ENCODE data around the gene ANOS1.

The ANOS1 gene

DNA sequence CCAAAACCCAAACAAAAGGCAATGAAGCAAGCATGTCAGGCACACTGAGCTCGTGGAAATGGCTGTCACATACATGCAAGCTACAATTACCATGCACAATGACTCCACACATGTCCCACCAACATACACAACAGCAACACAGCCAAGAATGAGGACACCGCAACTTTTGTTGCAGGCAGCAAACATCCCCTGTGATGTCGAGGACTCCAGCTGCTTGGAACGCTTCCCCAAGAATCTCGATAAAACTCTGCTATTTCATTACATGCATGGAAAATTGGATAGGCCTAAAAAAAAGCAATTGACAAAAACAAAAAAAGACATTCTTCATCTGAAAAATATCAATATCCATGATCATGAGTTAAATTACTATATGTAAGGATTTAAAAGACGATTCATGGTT lies 11.8 kb downstream of the ANOS1 start:
- ChIA-PET CTCF (no interaction called here), POLR2A (ENCODE audit: low non-redundant PET) (no interaction called here)
- DNase-seq (ENCODE audit: low spot score): no peak
- TF ChIP-seq, protein P1, sequence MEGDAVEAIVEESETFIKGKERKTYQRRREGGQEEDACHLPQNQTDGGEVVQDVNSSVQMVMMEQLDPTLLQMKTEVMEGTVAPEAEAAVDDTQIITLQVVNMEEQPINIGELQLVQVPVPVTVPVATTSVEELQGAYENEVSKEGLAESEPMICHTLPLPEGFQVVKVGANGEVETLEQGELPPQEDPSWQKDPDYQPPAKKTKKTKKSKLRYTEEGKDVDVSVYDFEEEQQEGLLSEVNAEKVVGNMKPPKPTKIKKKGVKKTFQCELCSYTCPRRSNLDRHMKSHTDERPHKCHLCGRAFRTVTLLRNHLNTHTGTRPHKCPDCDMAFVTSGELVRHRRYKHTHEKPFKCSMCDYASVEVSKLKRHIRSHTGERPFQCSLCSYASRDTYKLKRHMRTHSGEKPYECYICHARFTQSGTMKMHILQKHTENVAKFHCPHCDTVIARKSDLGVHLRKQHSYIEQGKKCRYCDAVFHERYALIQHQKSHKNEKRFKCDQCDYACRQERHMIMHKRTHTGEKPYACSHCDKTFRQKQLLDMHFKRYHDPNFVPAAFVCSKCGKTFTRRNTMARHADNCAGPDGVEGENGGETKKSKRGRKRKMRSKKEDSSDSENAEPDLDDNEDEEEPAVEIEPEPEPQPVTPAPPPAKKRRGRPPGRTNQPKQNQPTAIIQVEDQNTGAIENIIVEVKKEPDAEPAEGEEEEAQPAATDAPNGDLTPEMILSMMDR (conservative IDR thresholded peaks at IDR 0.05; ENCODE audit: low read depth): no peak
- H3K27ac ChIP-seq: no peak overlapping the region

DNA sequence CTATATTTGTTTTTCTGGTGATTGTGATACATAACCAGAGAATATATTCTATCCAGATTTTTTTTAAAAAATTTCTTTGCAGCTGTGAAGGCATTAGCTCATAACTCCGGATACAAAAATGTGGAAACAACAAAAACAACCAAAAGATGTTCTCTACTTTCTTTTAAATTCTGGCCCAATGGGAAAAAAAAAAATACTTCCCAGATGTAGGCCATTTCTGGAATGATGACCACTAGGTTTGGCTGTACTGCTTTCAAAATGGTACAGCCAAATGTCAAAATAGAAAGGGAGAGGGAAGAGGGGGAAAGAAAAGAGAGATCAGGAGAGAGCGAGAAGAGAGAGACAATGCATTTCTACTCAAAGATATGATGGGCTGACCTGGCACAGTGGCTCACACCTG lies 14.6 kb downstream of the ANOS1 start:
- POLR2A ChIA-PET (ENCODE audit: low non-redundant PET): interaction anchor here (0.6 kb wide), 1 partner anchor 273 kb away, joined by 4 read pairs; no protein-coding TSS in a partner anchor
- TF ChIP-seq, protein P1 (conservative IDR thresholded peaks at IDR 0.05; ENCODE audit: low read depth): no peak
- no peak overlapping the region for H3K27ac ChIP-seq
- CTCF ChIA-PET: interaction anchor here (0.7 kb wide), 1 partner anchor 16 kb away, joined by 6 read pairs; no protein-coding TSS in a partner anchor
- DNase-seq (ENCODE audit: low spot score): no peak

DNA sequence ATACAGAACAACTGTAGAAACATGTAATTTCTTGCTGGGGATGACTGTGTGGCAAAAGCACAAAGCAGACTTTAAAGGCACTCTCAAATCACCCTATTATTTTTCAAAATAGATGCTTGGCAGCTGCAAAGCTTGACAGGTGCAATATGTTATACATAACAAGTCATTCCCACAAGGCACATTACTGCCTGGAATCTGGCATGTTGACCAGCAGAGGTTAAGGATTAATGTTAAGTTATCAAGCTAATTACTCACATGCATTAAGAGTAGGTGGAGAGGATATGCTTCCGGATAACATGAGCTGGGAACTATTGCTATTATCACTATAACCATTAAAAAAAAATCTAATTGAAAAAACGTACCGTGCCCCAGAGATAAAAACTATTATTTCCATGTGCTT lies 17.8 kb downstream of the ANOS1 start:
- TF ChIP-seq, protein P1 (conservative IDR thresholded peaks at IDR 0.05; ENCODE audit: low read depth): no peak
- DNase-seq (ENCODE audit: low spot score): no peak
- CTCF ChIA-PET: interaction anchor here (0.7 kb wide), 1 partner anchor 11 kb away, joined by 4 read pairs; no protein-coding TSS in a partner anchor
- POLR2A ChIA-PET (ENCODE audit: low non-redundant PET): no interaction called here
- no peak overlapping the region for H3K27ac ChIP-seq

DNA sequence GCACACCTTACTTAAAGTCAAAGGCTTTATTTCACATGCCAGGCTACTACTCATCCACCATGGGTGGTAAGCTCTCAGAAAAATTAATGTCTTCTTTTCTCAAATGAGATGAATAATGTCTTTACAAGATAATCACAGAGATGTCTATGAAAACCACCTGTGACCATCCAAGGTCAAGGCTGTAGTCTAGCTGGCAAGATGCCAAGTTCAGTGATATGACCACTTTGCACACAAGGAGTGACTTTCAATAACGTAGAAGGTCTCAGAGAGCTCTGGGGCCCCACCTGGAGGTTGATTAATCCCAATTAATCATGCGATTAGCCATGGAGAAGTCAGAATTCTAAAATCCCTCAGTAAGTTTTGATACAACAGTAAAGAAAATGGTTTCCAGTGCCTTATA lies 20.5 kb downstream of the ANOS1 start:
- CTCF ChIA-PET: no interaction called here
- POLR2A ChIA-PET (ENCODE audit: low non-redundant PET): no interaction called here
- TF ChIP-seq, protein P1 (conservative IDR thresholded peaks at IDR 0.05; ENCODE audit: low read depth): no peak
- H3K27ac ChIP-seq: no peak overlapping the region
- DNase-seq (ENCODE audit: low spot score): no peak

DNA sequence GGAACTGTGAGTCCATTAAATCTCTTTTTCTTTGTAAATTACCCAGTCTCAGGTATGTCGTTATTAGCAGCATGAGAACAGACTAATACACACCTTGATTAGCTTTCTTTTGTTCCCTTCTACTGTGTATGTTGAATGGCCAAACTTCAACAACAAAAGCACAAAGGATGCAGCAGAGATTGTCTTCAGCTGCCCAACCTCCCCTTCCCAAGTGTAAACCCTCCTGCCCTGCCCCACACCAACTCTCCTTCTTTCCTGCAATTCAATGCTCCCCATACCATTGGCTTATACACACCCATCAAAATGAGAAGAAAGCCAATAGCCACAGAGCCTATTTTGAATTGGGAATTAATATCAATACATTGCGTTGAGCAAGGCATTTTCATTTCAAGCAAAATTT lies 27.8 kb downstream of the ANOS1 start:
- ChIA-PET CTCF (no interaction called here), POLR2A (ENCODE audit: low non-redundant PET) (no interaction called here)
- no peak overlapping the region for H3K27ac ChIP-seq
- no peak for DNase-seq (ENCODE audit: low spot score)
- TF ChIP-seq, protein P1 (conservative IDR thresholded peaks at IDR 0.05; ENCODE audit: low read depth): no peak

DNA sequence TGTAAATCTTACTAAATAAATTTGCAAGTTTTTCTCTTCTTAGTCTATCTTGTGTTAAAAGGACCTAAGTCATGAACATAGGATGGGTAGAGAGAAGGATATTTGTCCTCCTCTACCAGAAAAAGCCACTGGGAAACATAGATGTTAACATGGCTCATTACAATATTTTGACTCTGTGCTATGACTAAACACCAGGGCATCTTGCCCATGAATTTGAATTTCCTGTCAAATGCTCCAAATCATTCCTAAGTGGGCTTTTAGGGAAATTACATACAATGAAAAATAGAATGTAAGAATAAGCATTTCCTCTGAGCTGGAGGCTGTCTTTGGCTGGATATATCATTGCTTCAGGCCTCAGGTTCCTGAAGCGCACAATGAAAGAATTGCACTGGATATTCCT lies 39.1 kb downstream of the ANOS1 start:
- no peak for DNase-seq (ENCODE audit: low spot score)
- POLR2A ChIA-PET (ENCODE audit: low non-redundant PET): no interaction called here
- CTCF ChIA-PET: no interaction called here
- TF ChIP-seq, protein P1 (conservative IDR thresholded peaks at IDR 0.05; ENCODE audit: low read depth): no peak
- H3K27ac ChIP-seq: no peak overlapping the region

DNA sequence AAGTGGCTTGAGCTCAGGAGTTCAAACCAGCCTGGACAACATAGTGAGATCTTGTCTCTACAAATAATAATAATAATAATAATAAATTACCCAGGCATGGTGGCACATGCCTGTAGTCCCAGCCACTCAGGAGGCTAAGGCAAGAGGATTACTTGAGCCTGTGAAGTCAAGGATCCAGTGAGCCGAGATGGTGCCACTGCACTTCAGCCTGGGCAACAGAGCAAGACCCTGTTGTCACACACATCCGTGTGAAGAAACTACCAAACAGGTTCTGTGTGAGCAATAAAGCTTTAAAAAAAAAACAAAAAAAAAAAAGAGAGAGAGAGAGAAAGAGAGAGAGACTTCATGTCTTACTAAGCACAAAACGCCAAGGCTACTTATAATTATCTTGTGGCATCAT lies 42.5 kb downstream of the ANOS1 start:
- TF ChIP-seq, protein P1 (conservative IDR thresholded peaks at IDR 0.05; ENCODE audit: low read depth): no peak

More for the DNA sequence above, 42.5 kb downstream of the ANOS1 start:
- DNase-seq (ENCODE audit: low spot score): no peak
- ChIA-PET CTCF (no interaction called here), POLR2A (ENCODE audit: low non-redundant PET) (no interaction called here)
- H3K27ac ChIP-seq: no peak overlapping the region

Data from RWPE1 (cell line).